ENCODE measurements around the gene ITGB5.

ITGB5 gene

GRCh38 chr3:124895756-124896155, 8.6 kb upstream of the ITGB5 start:
- DNase-seq: no peak

GRCh38 chr3:124893526-124893925, 6.4 kb upstream of the ITGB5 start:
- no peak for DNase-seq

GRCh38 chr3:124890573-124891190, 3.5 kb upstream of the ITGB5 start:
- DNase-seq: no peak

GRCh38 chr3:124888482-124889441, 1.6 kb upstream of the ITGB5 start:
- DNase-seq: no peak

GRCh38 chr3:124887932-124888298, 750 bp upstream of the ITGB5 start:
- DNase-seq: no peak

GRCh38 chr3:124886168-124887056, 753 bp downstream of the ITGB5 start:
- DNase-seq: no peak

- DNase-seq: no peak
These were observed 1.5 kb downstream of the ITGB5 start for GRCh38 chr3:124885466-124886167.

GRCh38 chr3:124884474-124885101, 2.6 kb downstream of the ITGB5 start:
- no peak for DNase-seq

- DNase-seq: no peak
These were observed 3.2 kb downstream of the ITGB5 start for GRCh38 chr3:124883766-124884473.

GRCh38 chr3:124882816-124883747, 4.1 kb downstream of the ITGB5 start:
- no peak for DNase-seq

GRCh38 chr3:124881976-124882697, 5.0 kb downstream of the ITGB5 start:
- no peak for DNase-seq

GRCh38 chr3:124879337-124879680, 7.9 kb downstream of the ITGB5 start:
- no peak for DNase-seq

- DNase-seq: no peak
These were observed 8.4 kb downstream of the ITGB5 start for GRCh38 chr3:124878561-124879336.

GRCh38 chr3:124877674-124878073, 9.5 kb downstream of the ITGB5 start:
- DNase-seq: no peak

GRCh38 chr3:124876401-124876878, 10.7 kb downstream of the ITGB5 start:
- DNase-seq: no peak

- no peak for DNase-seq
These were observed 13.9 kb downstream of the ITGB5 start for GRCh38 chr3:124873226-124873625.

GRCh38 chr3:124867511-124867910, 19.7 kb downstream of the ITGB5 start:
- no peak for DNase-seq

GRCh38 chr3:124862006-124862405, 25.2 kb downstream of the ITGB5 start:
- DNase-seq: no peak

- DNase-seq: no peak
These were observed 26.1 kb downstream of the ITGB5 start for GRCh38 chr3:124861041-124861440.
